GM19025 (cell line): ENCODE results near the gene KRT36.

Experiments
- ATAC-seq: cut with Tn5 transposase; IDR thresholded peaks from one replicate; pipeline ENCODE4 v1.9.1; 2021; ENCODE audit warnings: mild to moderate bottlenecking, low read depth, moderate library complexity; ENCODE audit not compliant: unreplicated experiment

KRT36 gene

GRCh38 chr17:41480136-41480535, 9.6 kb downstream of the KRT36 start:
- no peak for ATAC-seq

GRCh38 chr17:41478237-41478636, 11.5 kb downstream of the KRT36 start:
- ATAC-seq: no peak

- ATAC-seq: no peak
Measured at GRCh38 chr17:41476866-41477815, 12.6 kb downstream of the KRT36 start.

GRCh38 chr17:41475421-41475820, 14.3 kb downstream of the KRT36 start:
- ATAC-seq: no peak

- no peak for ATAC-seq
Measured at GRCh38 chr17:41474863-41475262, 14.8 kb downstream of the KRT36 start.

- ATAC-seq: no peak
Measured at GRCh38 chr17:41468346-41468745, 21.4 kb downstream of the KRT36 start.

- ATAC-seq: no peak
Measured at GRCh38 chr17:41467561-41467960, 22.1 kb downstream of the KRT36 start.

- ATAC-seq: no peak
Measured at GRCh38 chr17:41466988-41467387, 22.7 kb downstream of the KRT36 start, which contains the start of gene KRT32. Gene KRT32 (minus strand): TSS chr17:41467386. CDS start chr17:41467325, 61 bp downstream.

GRCh38 chr17:41464682-41465081, 25.0 kb downstream of the KRT36 start:
- ATAC-seq: no peak

GRCh38 chr17:41464173-41464572, 25.5 kb downstream of the KRT36 start:
- ATAC-seq: no peak

GRCh38 chr17:41463746-41464145, 26.0 kb downstream of the KRT36 start:
- ATAC-seq: no peak

GRCh38 chr17:41462705-41463104, 27.0 kb downstream of the KRT36 start:
- ATAC-seq: no peak

- no peak for ATAC-seq
Measured at GRCh38 chr17:41457676-41458075, 32.0 kb downstream of the KRT36 start.

GRCh38 chr17:41456204-41456603, 33.5 kb downstream of the KRT36 start:
- no peak for ATAC-seq

- no peak for ATAC-seq
Measured at GRCh38 chr17:41455236-41455635, 34.5 kb downstream of the KRT36 start.

- ATAC-seq: no peak
Measured at GRCh38 chr17:41453066-41453465, 36.6 kb downstream of the KRT36 start.

- no peak for ATAC-seq
Measured at GRCh38 chr17:41452281-41452680, 37.4 kb downstream of the KRT36 start.

GRCh38 chr17:41451154-41451728, 38.5 kb downstream of the KRT36 start:
- ATAC-seq: no peak

GRCh38 chr17:41449008-41449407, 40.7 kb downstream of the KRT36 start:
- no peak for ATAC-seq

- no peak for ATAC-seq
Measured at GRCh38 chr17:41448506-41448905, 41.2 kb downstream of the KRT36 start.

GRCh38 chr17:41446806-41447205, 42.9 kb downstream of the KRT36 start:
- no peak for ATAC-seq

- ATAC-seq: no peak
Measured at GRCh38 chr17:41444640-41445039, 45.1 kb downstream of the KRT36 start.
